Spleen (tissue), 11 donors: Measurements from ENCODE around the gene DST. TPM values are rescaled to one million over a fixed set of nuclear protein-coding genes. Genes with fewer than 3 reads are reported as not detected.

Experiments used
- DNase-seq: peaks from one replicate; pipeline ENCODE4 v3.0.0-alpha.2; 2020
- H3K27ac ChIP-seq, 8 donors: fragments of 200-600 bp; sonication (generic) in 7 of 8; 1 replicate in 4 of 8; 2 replicates in 4 of 8; pipeline versions ENCODE4 v1.5.0 to v1.8.0; 2016 to 2021; ENCODE audit warnings: inconsistent platforms in 4 of 8, mild to moderate bottlenecking in 4 of 8, moderate library complexity in 1 of 8
- H3K27me3 ChIP-seq, 7 donors: fragments of 200-600 bp; sonication (generic) in 6 of 7; replicated peaks in 1 of 7; 1 replicate in 4 of 7; 2 replicates in 3 of 7; pipeline versions ENCODE4 v1.5.0 to v1.8.0; 2016 to 2021; ENCODE audit warnings: inconsistent platforms in 3 of 7, mild to moderate bottlenecking in 1 of 7
- H3K36me3 ChIP-seq, 6 donors: fragments of 200-600 bp; sonication (generic) in 5 of 6; 1 replicate in 4 of 6; 2 replicates in 2 of 6; pipeline versions ENCODE4 v1.5.0 to v1.8.0; 2016 to 2021; ENCODE audit warnings: inconsistent platforms in 2 of 6
- H3K4me1 ChIP-seq, 6 donors: fragments of 200-600 bp; sonication (generic) in 5 of 6; 1 replicate in 3 of 6; 2 replicates in 3 of 6; pipeline versions ENCODE4 v1.5.0 to v1.8.0; 2016 to 2021; ENCODE audit warnings: inconsistent platforms in 3 of 6
- H3K4me3 ChIP-seq, 8 donors: fragments of 200-600 bp; sonication (generic) in 7 of 8; 1 replicate in 4 of 8; 2 replicates in 4 of 8; pipeline versions ENCODE4 v1.5.0 to v1.8.0; 2016 to 2021; ENCODE audit warnings: inconsistent platforms in 4 of 8, mild to moderate bottlenecking in 4 of 8, moderate library complexity in 2 of 8
- H3K9me3 ChIP-seq, 8 donors: fragments of 200-600 bp; sonication (generic) in 7 of 8; 1 replicate in 4 of 8; 2 replicates in 4 of 8; pipeline versions ENCODE4 v1.5.0 to v1.8.0; 2016 to 2021; ENCODE audit warnings: inconsistent platforms in 4 of 8
- CTCF ChIP-seq, 11 experiments: fragments of 200-600 bp in 7 of 11; fragments of 450-650 bp in 4 of 11; sonication (generic) in 4 of 11; IDR thresholded peaks in 8 of 11; conservative IDR thresholded peaks in 3 of 11; 1 replicate in 7 of 11; 2 replicates in 4 of 11; pipeline versions ENCODE4 v1.4.0 to v1.8.0; 2016 to 2021; ENCODE audit warnings: antibody characterized with exemption in 11 of 11, inconsistent platforms in 4 of 11, mild to moderate bottlenecking in 1 of 11
- POLR2A ChIP-seq, 3 donors: fragments of 450-650 bp; IDR thresholded peaks; one replicate each; pipeline ENCODE4 v1.5.1; 2017; ENCODE audit warnings: antibody characterized with exemption in 3 of 3, mild to moderate bottlenecking in 1 of 3
- POLR2AphosphoS5 ChIP-seq, 3 donors: sonication (generic); formaldehyde crosslinking; IDR thresholded peaks; one replicate each; pipeline ENCODE4 v1.5.1; 2017; ENCODE audit warnings: antibody characterized with exemption in 3 of 3
- WGBS, 5 donors: extraction: QIAGEN DNeasy Blood & Tissue Kit in 3 of 5; methylation state at CpG; one replicate each; pipeline versions ENCODE4 v1.1.5 to v1.1.7; 2013 to 2018; 5-methylcytosine and 5-hydroxymethylcytosine counted together
- intact Hi-C: fragments of 100-400 bp; cut with DNase I; formaldehyde crosslinking; loops from one replicate; pipeline ENCODE4 v1.15.0; 2023; ENCODE audit warnings: low total_unique reads
- polyA plus RNA-seq, 3 donors: library from polyadenylated mRNA; stranded (reverse); fragments of 200-250 nt; gene quantifications; one replicate each; pipeline ENCODE4 v1.2.1, GENCODE V29; 2013
- total RNA-seq, 7 donors: library from RNA; depleted of rRNA in 3 of 7; stranded (reverse); fragments of >200 nt in 3 of 7; fragmentation: NEBNext Ultra II Directional in 4 of 7; extraction: Animal tissue kit (Norgen Biotek cat#: 25700) in 4 of 7; gene quantifications; one replicate each; pipeline versions ENCODE4 v1.1.0 to v1.2.1, GENCODE V29; 2016 to 2021
- donor health status: healthy with polysubstance abuse.
- donor health status: DM: no; HTN: no; CAD: no; lungs with moderate emphysema.
- donor health status: DM: no; HTN: no; CAD: no.
- donor health status: Bipolar disorder and iron deficiency.
- donor health status: healthy.
- donor health status: DM: no; HTN: no; CAD: no.
- donor health status: DM: yes; HTN: yes; CAD: no.

Gene DST
- total and polyA plus RNA-seq, 10 donors, result 16.5 to 236 (median 156) TPM

- no peak for DNase-seq
- Histone ChIP-seq H3K4me1 (peaks cover 0 to 8% (median 0%) of the 10 kb centered on the region in 6 donors), H3K9me3 (no peaks in the 10 kb centered on the region), H3K27ac (no peak overlapping the region), H3K4me3 (no peak overlapping the region), H3K27me3 (no peaks in the 10 kb centered on the region), H3K36me3 (no peaks in the 10 kb centered on the region)
- intact Hi-C loops, result no loop called here
- TF ChIP-seq POLR2AphosphoS5 (IDR thresholded peaks at IDR 0.05) (no peak), CTCF (IDR thresholded peaks at IDR 0.05 in 8 of 11, conservative IDR thresholded peaks at IDR 0.05 in 3 of 11) (no peak), POLR2A (IDR thresholded peaks at IDR 0.05) (no peak)
Measured at GRCh38 chr6:56677559-56677958, 34.9 kb upstream of the DST start.

- TF ChIP-seq POLR2AphosphoS5 (IDR thresholded peaks at IDR 0.05) (peak in 2 of 3 donors; percentile 15 to 20), CTCF (IDR thresholded peaks at IDR 0.05 in 8 of 11, conservative IDR thresholded peaks at IDR 0.05 in 3 of 11) (no peak)
Measured at GRCh38 chr6:56671651-56672461, 29.2 kb upstream of the DST start.

GRCh38 chr6:56671160-56671559 lies 28.5 kb upstream of the DST start:
- Histone ChIP-seq H3K4me3 (no peak overlapping the region), H3K27me3 (no peaks in the 10 kb centered on the region), H3K27ac (peak overlapping the region in 6 of 8 donors; percentile 7 to 78 (median 72)), H3K4me1 (peaks cover 0 to 29% (median 12%) of the 10 kb centered on the region in 6 donors), H3K36me3 (no peaks in the 10 kb centered on the region), H3K9me3 (no peaks in the 10 kb centered on the region)
- TF ChIP-seq POLR2AphosphoS5 (IDR thresholded peaks at IDR 0.05), result no peak
- no peak for TF ChIP-seq CTCF (IDR thresholded peaks at IDR 0.05 in 8 of 11, conservative IDR thresholded peaks at IDR 0.05 in 3 of 11)
- TF ChIP-seq POLR2A (IDR thresholded peaks at IDR 0.05), result no peak
- WGBS, 5 donors, result 76 to 87% (median 80%) methylated on average over 1 of the region's 1 CpG
- no peak for DNase-seq
- intact Hi-C loops, result loop anchor here (5.0 kb wide), 1 partner anchor 34 kb away; no protein-coding TSS in a partner anchor

More at GRCh38 chr6:56671651-56672461, 29.2 kb upstream of the DST start:
- Histone ChIP-seq H3K27ac (peak overlapping the region in 7 of 8 donors; percentile 7 to 78 (median 71)), H3K9me3 (no peaks in the 10 kb centered on the region), H3K4me3 (no peak overlapping the region), H3K4me1 (peaks cover 0 to 29% (median 12%) of the 10 kb centered on the region in 6 donors), H3K27me3 (no peaks in the 10 kb centered on the region), H3K36me3 (no peaks in the 10 kb centered on the region)
- peak; percentile 75 for DNase-seq
- intact Hi-C loops, result loop anchor here (5.0 kb wide), 1 partner anchor 35 kb away; no protein-coding TSS in a partner anchor
- 29 to 39% (median 30%) methylated on average over 6 of the region's 6 CpGs for WGBS, 5 donors

GRCh38 chr6:56669041-56669440 lies 26.4 kb upstream of the DST start:
- H3K27ac ChIP-seq, result peak overlapping the region in 2 of 8 donors; percentile 38 to 40

More at GRCh38 chr6:56669041-56669440, 26.4 kb upstream of the DST start:
- H3K4me3 ChIP-seq, result no peak overlapping the region
- H3K9me3 ChIP-seq, result no peaks in the 10 kb centered on the region
- peaks cover 0 to 29% (median 12%) of the 10 kb centered on the region in 6 donors for H3K4me1 ChIP-seq
- DNase-seq, result no peak
- intact Hi-C loops, result no loop called here
- no peaks in the 10 kb centered on the region for H3K27me3 ChIP-seq
- WGBS, 5 donors, result 87 to 96% (median 94%) methylated on average over 2 of the region's 2 CpGs
- no peaks in the 10 kb centered on the region for H3K36me3 ChIP-seq
- TF ChIP-seq POLR2A (IDR thresholded peaks at IDR 0.05), result no peak
